ENCODE data around the gene DOCK3. TPM values are rescaled to one million over a fixed set of nuclear protein-coding genes. Genes with fewer than 3 reads are reported as not detected.
"Not testable (repeated sequence)": the region's sequence is repeated elsewhere in the genome, so short reads cannot be mapped to it uniquely, and the experiment has no call there.

The DOCK3 gene
- polyA plus RNA-seq, 2 donors: 0.93 to 2.8 TPM

GRCh38 chr3:50840983-50841489 is 166.3 kb downstream of the DOCK3 start:
- Histone ChIP-seq H3K36me3 (ENCODE audit: control insufficient read depth in 2 of 2, insufficient read depth in 2 of 2, low read length in 1 of 2) (no peaks in the 10 kb centered on the region), H3K4me1 (ENCODE audit: control insufficient read depth in 2 of 2, insufficient read depth in 2 of 2, low read length in 1 of 2) (no peaks in the 10 kb centered on the region), H3K9me3 (ENCODE audit: control insufficient read depth in 2 of 2, insufficient read depth in 1 of 2, low read depth in 1 of 2, low read length in 1 of 2) (no peaks in the 10 kb centered on the region), H3K27me3 (ENCODE audit: control insufficient read depth in 1 of 2, insufficient read depth in 2 of 2, low read length in 2 of 2) (no peaks in the 10 kb centered on the region), H3K4me3 (ENCODE audit: low read depth in 1 of 2, low read length in 2 of 2) (no peak overlapping the region), H3K27ac (ENCODE audit: low read depth in 2 of 2, low read length in 1 of 2) (no peak overlapping the region)
- WGBS, 2 donors: 63 to 82% methylated on average over 1 of the region's 1 CpG

- Histone ChIP-seq H3K36me3 (ENCODE audit: control insufficient read depth in 2 of 2, insufficient read depth in 2 of 2, low read length in 1 of 2) (no peaks in the 10 kb centered on the region), H3K27ac (ENCODE audit: low read depth in 2 of 2, low read length in 1 of 2) (no peak overlapping the region), H3K4me1 (ENCODE audit: control insufficient read depth in 2 of 2, insufficient read depth in 2 of 2, low read length in 1 of 2) (peaks cover 0 to 7% of the 10 kb centered on the region in 2 donors), H3K9me3 (ENCODE audit: control insufficient read depth in 2 of 2, insufficient read depth in 1 of 2, low read depth in 1 of 2, low read length in 1 of 2) (peaks cover 4 to 6% of the 10 kb centered on the region in 2 donors), H3K4me3 (ENCODE audit: low read depth in 1 of 2, low read length in 2 of 2) (no peak overlapping the region), H3K27me3 (ENCODE audit: control insufficient read depth in 1 of 2, insufficient read depth in 2 of 2, low read length in 2 of 2) (no peaks in the 10 kb centered on the region)
- WGBS, 2 donors: 96 to 99% methylated on average over 5 of the region's 5 CpGs
Measured at GRCh38 chr3:50848308-50848707, 173.6 kb downstream of the DOCK3 start.

- H3K4me3 ChIP-seq (ENCODE audit: low read depth in 1 of 2, low read length in 2 of 2): no peak overlapping the region
- WGBS, 2 donors: 56 to 59% methylated on average over 3 of the region's 3 CpGs
- no peaks in the 10 kb centered on the region for H3K36me3 ChIP-seq (ENCODE audit: control insufficient read depth in 2 of 2, insufficient read depth in 2 of 2, low read length in 1 of 2)
- peak overlapping the region; percentile 78 to 85 for H3K27ac ChIP-seq (ENCODE audit: low read depth in 2 of 2, low read length in 1 of 2)
- peaks cover 0 to 7% of the 10 kb centered on the region in 2 donors for H3K4me1 ChIP-seq (ENCODE audit: control insufficient read depth in 2 of 2, insufficient read depth in 2 of 2, low read length in 1 of 2)
- no peaks in the 10 kb centered on the region for H3K27me3 ChIP-seq (ENCODE audit: control insufficient read depth in 1 of 2, insufficient read depth in 2 of 2, low read length in 2 of 2)
- peaks cover 4 to 6% of the 10 kb centered on the region in 2 donors for H3K9me3 ChIP-seq (ENCODE audit: control insufficient read depth in 2 of 2, insufficient read depth in 1 of 2, low read depth in 1 of 2, low read length in 1 of 2)
Measured at GRCh38 chr3:50850639-50851511, 176.1 kb downstream of the DOCK3 start.

GRCh38 chr3:50853936-50854335 is 179.2 kb downstream of the DOCK3 start:
- Histone ChIP-seq H3K36me3 (ENCODE audit: control insufficient read depth in 2 of 2, insufficient read depth in 2 of 2, low read length in 1 of 2) (no peaks in the 10 kb centered on the region), H3K27me3 (ENCODE audit: control insufficient read depth in 1 of 2, insufficient read depth in 2 of 2, low read length in 2 of 2) (no peaks in the 10 kb centered on the region), H3K4me1 (ENCODE audit: control insufficient read depth in 2 of 2, insufficient read depth in 2 of 2, low read length in 1 of 2) (peaks cover 0 to 7% of the 10 kb centered on the region in 2 donors), H3K9me3 (ENCODE audit: control insufficient read depth in 2 of 2, insufficient read depth in 1 of 2, low read depth in 1 of 2, low read length in 1 of 2) (peaks cover 4 to 6% of the 10 kb centered on the region in 2 donors), H3K27ac (ENCODE audit: low read depth in 2 of 2, low read length in 1 of 2) (no peak overlapping the region), H3K4me3 (ENCODE audit: low read depth in 1 of 2, low read length in 2 of 2) (no peak overlapping the region)
- 57 to 71% methylated on average over 4 of the region's 4 CpGs for WGBS, 2 donors

- H3K36me3 ChIP-seq (ENCODE audit: control insufficient read depth in 2 of 2, insufficient read depth in 2 of 2, low read length in 1 of 2): no peaks in the 10 kb centered on the region
- no peaks in the 10 kb centered on the region for H3K4me1 ChIP-seq (ENCODE audit: control insufficient read depth in 2 of 2, insufficient read depth in 2 of 2, low read length in 1 of 2)
- no peak overlapping the region for H3K27ac ChIP-seq (ENCODE audit: low read depth in 2 of 2, low read length in 1 of 2)
- no peak overlapping the region for H3K4me3 ChIP-seq (ENCODE audit: low read depth in 1 of 2, low read length in 2 of 2)
- no peaks in the 10 kb centered on the region for H3K9me3 ChIP-seq (ENCODE audit: control insufficient read depth in 2 of 2, insufficient read depth in 1 of 2, low read depth in 1 of 2, low read length in 1 of 2)
- H3K27me3 ChIP-seq (ENCODE audit: control insufficient read depth in 1 of 2, insufficient read depth in 2 of 2, low read length in 2 of 2): no peaks in the 10 kb centered on the region
- 80 to 85% methylated on average over 3 of the region's 3 CpGs for WGBS, 2 donors
Measured at GRCh38 chr3:50862221-50862620, 187.5 kb downstream of the DOCK3 start.

GRCh38 chr3:50873376-50874157 is 198.8 kb downstream of the DOCK3 start:
- no peaks in the 10 kb centered on the region for H3K4me1 ChIP-seq (ENCODE audit: control insufficient read depth in 2 of 2, insufficient read depth in 2 of 2, low read length in 1 of 2)
- H3K27ac ChIP-seq (ENCODE audit: low read depth in 2 of 2, low read length in 1 of 2): no peak overlapping the region
- H3K9me3 ChIP-seq (ENCODE audit: control insufficient read depth in 2 of 2, insufficient read depth in 1 of 2, low read depth in 1 of 2, low read length in 1 of 2): peaks cover 0 to 9% of the 10 kb centered on the region in 2 donors
- 81 to 86% methylated on average over 3 of the region's 3 CpGs for WGBS, 2 donors
- no peaks in the 10 kb centered on the region for H3K27me3 ChIP-seq (ENCODE audit: control insufficient read depth in 1 of 2, insufficient read depth in 2 of 2, low read length in 2 of 2)
- H3K4me3 ChIP-seq (ENCODE audit: low read depth in 1 of 2, low read length in 2 of 2): no peak overlapping the region
- no peaks in the 10 kb centered on the region for H3K36me3 ChIP-seq (ENCODE audit: control insufficient read depth in 2 of 2, insufficient read depth in 2 of 2, low read length in 1 of 2)

GRCh38 chr3:50874876-50875275 is 200.1 kb downstream of the DOCK3 start:
- H3K4me3 ChIP-seq (ENCODE audit: low read depth in 1 of 2, low read length in 2 of 2): not testable (repeated sequence)
- 60 to 62% methylated on average over 7 of the region's 7 CpGs for WGBS, 2 donors

GRCh38 chr3:50876947-50877346 is 202.2 kb downstream of the DOCK3 start:
- Histone ChIP-seq H3K27ac (ENCODE audit: low read depth in 2 of 2, low read length in 1 of 2) (no peak overlapping the region), H3K27me3 (ENCODE audit: control insufficient read depth in 1 of 2, insufficient read depth in 2 of 2, low read length in 2 of 2) (no peaks in the 10 kb centered on the region), H3K9me3 (ENCODE audit: control insufficient read depth in 2 of 2, insufficient read depth in 1 of 2, low read depth in 1 of 2, low read length in 1 of 2) (peaks cover 0 to 9% of the 10 kb centered on the region in 2 donors), H3K36me3 (ENCODE audit: control insufficient read depth in 2 of 2, insufficient read depth in 2 of 2, low read length in 1 of 2) (no peaks in the 10 kb centered on the region), H3K4me1 (ENCODE audit: control insufficient read depth in 2 of 2, insufficient read depth in 2 of 2, low read length in 1 of 2) (no peaks in the 10 kb centered on the region), H3K4me3 (ENCODE audit: low read depth in 1 of 2, low read length in 2 of 2) (no peak overlapping the region)
- WGBS, 2 donors: 35 to 48% methylated on average over 2 of the region's 2 CpGs

More at GRCh38 chr3:50874876-50875275, 200.1 kb downstream of the DOCK3 start:
- not testable (repeated sequence) for H3K4me1 ChIP-seq (ENCODE audit: control insufficient read depth in 2 of 2, insufficient read depth in 2 of 2, low read length in 1 of 2); H3K27ac ChIP-seq (ENCODE audit: low read depth in 2 of 2, low read length in 1 of 2); H3K9me3 ChIP-seq (ENCODE audit: control insufficient read depth in 2 of 2, insufficient read depth in 1 of 2, low read depth in 1 of 2, low read length in 1 of 2); H3K36me3 ChIP-seq (ENCODE audit: control insufficient read depth in 2 of 2, insufficient read depth in 2 of 2, low read length in 1 of 2); H3K27me3 ChIP-seq (ENCODE audit: control insufficient read depth in 1 of 2, insufficient read depth in 2 of 2, low read length in 2 of 2)

- not testable (repeated sequence) for H3K4me3 ChIP-seq (ENCODE audit: low read depth in 1 of 2, low read length in 2 of 2); H3K36me3 ChIP-seq (ENCODE audit: control insufficient read depth in 2 of 2, insufficient read depth in 2 of 2, low read length in 1 of 2); H3K27me3 ChIP-seq (ENCODE audit: control insufficient read depth in 1 of 2, insufficient read depth in 2 of 2, low read length in 2 of 2); H3K4me1 ChIP-seq (ENCODE audit: control insufficient read depth in 2 of 2, insufficient read depth in 2 of 2, low read length in 1 of 2); H3K27ac ChIP-seq (ENCODE audit: low read depth in 2 of 2, low read length in 1 of 2); H3K9me3 ChIP-seq (ENCODE audit: control insufficient read depth in 2 of 2, insufficient read depth in 1 of 2, low read depth in 1 of 2, low read length in 1 of 2)
- WGBS, 2 donors: 72 to 86% methylated on average over 1 of the region's 1 CpG
Measured at GRCh38 chr3:50882733-50883132, 208.0 kb downstream of the DOCK3 start.

Data from esophagus (tissue), 2 donors.